Bronchial epithelial cell (primary cell): ENCODE data around the gene SLC44A2. TPM values are rescaled to one million over a fixed set of nuclear protein-coding genes. Genes with fewer than 3 reads are reported as not detected.
A peak's percentile ranks its signal among the peaks of the same experiment; 100 is the strongest.

Experiments used
- DNase-seq: peaks from one replicate; pipeline ENCODE4 v3.0.0-alpha.2; 2010; ENCODE audit warnings: low read depth
- FAIRE-seq: peaks from 2 replicates; lab custom pipeline; 2011; peaks lifted over from hg19 to GRCh38; lab: Jason Lieb, UNC
- H3K27me3 ChIP-seq: 2 replicates; pipeline ENCODE4 v1.5.1; 2011; ENCODE audit warnings: low read length; ENCODE audit not compliant: control insufficient read depth, insufficient read depth
- H3K36me3 ChIP-seq: 2 replicates; pipeline ENCODE4 v1.5.1; 2011; ENCODE audit warnings: low read length; ENCODE audit not compliant: control insufficient read depth, insufficient read depth
- H3K4me3 ChIP-seq: 2 replicates; pipeline ENCODE4 v1.5.1; 2011; ENCODE audit warnings: mild to moderate bottlenecking, low read depth, low read length, control low read depth
- total RNA-seq: library from RNA; depleted of rRNA; stranded (reverse); fragments of >200 nt; gene quantifications from 2 replicates; pipeline ENCODE4 v1.2.1, GENCODE V29; 2014
- TF ChIP-seq, protein P1 (sequence below): IDR thresholded peaks from 2 replicates; pipeline ENCODE4 v1.5.1; 2011; ENCODE audit warnings: mild to moderate bottlenecking, moderate library complexity, low read length, control low read depth, inconsistent platforms; ENCODE audit not compliant: insufficient read depth, severe bottlenecking

Gene SLC44A2
- total RNA-seq, 1 donor from 2014 or later: 18.7 TPM

DNA sequence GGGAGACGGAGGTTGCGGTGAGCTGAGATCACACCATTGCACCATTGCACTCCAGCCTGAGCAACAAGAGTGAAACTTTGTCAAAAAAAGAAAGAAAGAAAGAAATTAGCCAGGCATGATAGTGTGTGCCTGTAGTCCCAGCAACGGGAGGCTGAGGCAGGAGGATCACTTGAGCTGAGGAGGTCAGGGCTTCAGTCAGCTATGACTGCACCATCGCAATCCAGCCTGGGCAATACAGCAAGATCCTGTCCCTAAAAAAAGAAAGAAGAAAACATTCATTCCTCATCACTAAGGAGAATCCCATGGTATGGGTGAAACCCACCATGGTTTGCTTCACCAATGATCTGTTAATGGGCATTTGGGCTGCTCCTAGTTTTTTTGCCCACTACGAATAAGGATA, 25.2 kb upstream of the SLC44A2 start:
- Histone ChIP-seq H3K4me3 (no peak overlapping the region), H3K36me3 (no peaks in the 10 kb centered on the region), H3K27me3 (no peaks in the 10 kb centered on the region)
- TF ChIP-seq, protein P1, sequence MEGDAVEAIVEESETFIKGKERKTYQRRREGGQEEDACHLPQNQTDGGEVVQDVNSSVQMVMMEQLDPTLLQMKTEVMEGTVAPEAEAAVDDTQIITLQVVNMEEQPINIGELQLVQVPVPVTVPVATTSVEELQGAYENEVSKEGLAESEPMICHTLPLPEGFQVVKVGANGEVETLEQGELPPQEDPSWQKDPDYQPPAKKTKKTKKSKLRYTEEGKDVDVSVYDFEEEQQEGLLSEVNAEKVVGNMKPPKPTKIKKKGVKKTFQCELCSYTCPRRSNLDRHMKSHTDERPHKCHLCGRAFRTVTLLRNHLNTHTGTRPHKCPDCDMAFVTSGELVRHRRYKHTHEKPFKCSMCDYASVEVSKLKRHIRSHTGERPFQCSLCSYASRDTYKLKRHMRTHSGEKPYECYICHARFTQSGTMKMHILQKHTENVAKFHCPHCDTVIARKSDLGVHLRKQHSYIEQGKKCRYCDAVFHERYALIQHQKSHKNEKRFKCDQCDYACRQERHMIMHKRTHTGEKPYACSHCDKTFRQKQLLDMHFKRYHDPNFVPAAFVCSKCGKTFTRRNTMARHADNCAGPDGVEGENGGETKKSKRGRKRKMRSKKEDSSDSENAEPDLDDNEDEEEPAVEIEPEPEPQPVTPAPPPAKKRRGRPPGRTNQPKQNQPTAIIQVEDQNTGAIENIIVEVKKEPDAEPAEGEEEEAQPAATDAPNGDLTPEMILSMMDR: no peak
- no peak for FAIRE-seq
- DNase-seq: no peak

DNA sequence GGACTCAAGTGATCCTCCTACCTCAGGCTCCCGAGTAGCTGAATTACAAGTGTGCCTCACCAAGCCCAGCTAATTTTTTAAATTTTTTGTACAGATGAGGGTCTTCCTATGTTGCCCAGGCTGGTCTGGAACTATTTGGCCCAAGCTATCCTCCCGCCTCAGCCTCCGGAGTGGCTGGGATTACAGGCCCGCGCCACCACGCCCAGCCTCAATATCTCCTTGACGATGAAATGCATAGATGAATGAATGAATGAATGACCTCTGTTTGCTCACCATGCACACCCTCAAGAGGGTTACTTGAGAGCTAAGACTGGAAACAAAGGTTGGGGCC, 23.4 kb upstream of the SLC44A2 start:
- H3K36me3 ChIP-seq: no peaks in the 10 kb centered on the region
- TF ChIP-seq, protein P1: no peak
- H3K27me3 ChIP-seq: no peaks in the 10 kb centered on the region
- no peak overlapping the region for H3K4me3 ChIP-seq
- DNase-seq (peak; percentile 39), FAIRE-seq (no peak)

DNA sequence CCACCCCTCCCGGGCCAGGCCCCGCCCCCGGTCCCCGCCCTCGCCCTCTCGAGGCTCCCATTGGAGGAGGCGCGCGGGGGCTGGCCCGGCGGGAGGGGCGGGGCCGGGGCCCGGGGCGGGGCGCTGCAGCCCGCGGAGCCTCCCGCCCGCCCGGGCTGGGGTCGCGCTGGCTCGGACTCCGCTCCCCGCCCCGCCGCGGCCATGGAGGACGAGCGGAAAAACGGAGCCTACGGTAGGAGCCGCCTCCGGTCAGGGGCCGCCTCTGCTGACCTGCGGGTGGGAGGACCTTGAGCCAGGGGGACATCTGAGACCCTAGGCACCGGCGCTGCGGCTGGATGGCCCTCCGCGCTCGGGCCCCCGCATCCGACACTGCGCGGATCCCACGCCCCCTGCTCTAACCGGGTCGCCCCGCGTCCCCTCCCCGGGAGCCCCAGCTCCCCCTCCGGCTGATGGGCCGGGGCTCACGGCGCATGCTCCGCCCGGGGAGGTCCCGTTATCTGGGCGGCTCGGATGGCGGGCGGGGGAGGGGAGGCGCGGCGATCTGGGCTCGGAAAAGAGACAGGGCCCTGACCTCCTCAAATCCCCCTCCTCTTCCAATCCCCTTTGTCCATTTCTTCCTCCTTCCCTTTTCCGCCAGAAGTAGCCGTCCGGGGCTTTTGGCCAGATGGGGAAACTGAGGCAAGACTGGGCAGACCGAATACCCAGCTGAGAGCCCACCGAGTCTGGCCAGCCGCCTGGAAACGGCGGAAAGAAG, 22.8 kb upstream of the SLC44A2 start:
- H3K4me3 ChIP-seq: peak overlapping the region; percentile 71
- FAIRE-seq (no peak), DNase-seq (no peak)
- H3K36me3 ChIP-seq: no peaks in the 10 kb centered on the region
- no peaks in the 10 kb centered on the region for H3K27me3 ChIP-seq
- TF ChIP-seq, protein P1: no peak

DNA sequence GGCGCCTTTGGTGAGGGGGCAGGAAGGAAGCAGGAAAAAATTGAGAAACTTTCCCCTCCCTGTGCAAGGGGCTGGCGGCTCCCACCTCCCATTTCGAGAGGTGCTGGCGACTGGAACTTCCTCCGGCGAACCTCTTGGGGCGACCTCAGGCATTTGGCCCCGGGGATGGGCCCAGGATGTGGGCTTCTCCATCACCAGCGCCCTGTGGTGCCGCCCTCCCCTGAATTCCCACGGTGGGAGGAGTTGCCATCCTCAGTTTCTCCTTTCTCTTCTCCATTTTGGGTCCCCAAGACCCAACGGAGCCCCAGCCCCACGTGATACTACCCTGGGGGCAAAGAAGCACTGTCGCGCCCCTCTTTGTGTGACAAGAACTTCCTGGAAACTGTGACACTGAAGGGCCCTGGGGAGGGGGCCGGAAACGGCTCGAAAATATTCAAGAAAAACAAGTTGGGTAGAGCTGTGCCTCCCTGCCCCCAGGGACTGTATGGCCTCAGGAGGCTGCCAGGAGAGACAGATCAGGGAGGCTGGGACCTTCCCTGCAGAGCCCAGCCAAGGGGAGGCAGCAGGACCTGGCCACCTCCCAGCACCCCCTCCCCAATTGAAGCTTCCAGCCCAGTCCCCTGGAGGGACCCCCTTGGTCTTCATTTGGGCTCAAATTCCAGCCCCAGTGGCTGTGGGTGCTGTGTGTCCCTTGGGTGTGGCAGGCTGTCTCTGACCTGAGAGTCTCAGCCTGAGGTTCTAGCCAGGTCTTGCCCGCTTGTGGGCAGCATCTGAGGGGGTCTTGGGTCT, 22.1 kb upstream of the SLC44A2 start:
- FAIRE-seq (no peak), DNase-seq (no peak)
- no peak overlapping the region for H3K4me3 ChIP-seq
- no peaks in the 10 kb centered on the region for H3K36me3 ChIP-seq
- no peaks in the 10 kb centered on the region for H3K27me3 ChIP-seq
- TF ChIP-seq, protein P1: no peak

DNA sequence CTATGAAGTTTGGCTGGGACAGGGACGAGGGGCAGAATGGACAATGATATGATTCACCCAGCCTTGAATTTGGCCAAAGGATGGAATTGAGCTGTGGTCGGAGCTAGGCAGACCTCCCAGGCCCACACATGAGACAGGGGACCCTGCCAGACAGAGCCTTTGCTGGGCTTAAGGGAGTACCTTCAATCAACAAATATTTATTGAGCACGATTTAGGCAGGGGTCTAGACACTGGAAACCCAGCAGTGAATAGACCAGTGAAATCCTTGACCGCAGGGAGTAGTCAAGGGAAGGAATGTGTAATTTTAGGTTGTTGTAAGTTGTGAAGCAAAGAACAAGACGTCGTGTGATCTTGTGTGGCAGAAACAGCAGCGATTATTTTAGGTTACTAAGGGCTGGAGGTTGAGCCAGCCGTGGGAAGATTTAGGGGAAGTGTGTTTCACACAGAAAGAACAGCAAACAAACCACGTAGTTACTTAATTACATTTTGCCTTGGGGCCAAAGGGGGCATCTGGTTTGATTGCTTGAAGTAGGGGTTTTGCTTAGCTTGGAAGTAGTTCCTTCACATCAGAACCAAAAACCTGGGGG, 21.4 kb upstream of the SLC44A2 start:
- no peaks in the 10 kb centered on the region for H3K36me3 ChIP-seq
- FAIRE-seq (no peak), DNase-seq (no peak)
- H3K27me3 ChIP-seq: no peaks in the 10 kb centered on the region
- H3K4me3 ChIP-seq: no peak overlapping the region
- TF ChIP-seq, protein P1: no peak
